Measurements from ENCODE around the gene FBXL16.
"Not testable (repeated sequence)": the region's sequence is repeated elsewhere in the genome, so short reads cannot be mapped to it uniquely, and the experiment has no call there.

Gene FBXL16

GRCh38 chr16:693766-694165, 11.8 kb downstream of the FBXL16 start:
- no peak for DNase-seq (ENCODE audit: low read depth in 3 of 3, low spot score in 1 of 3)

DNA sequence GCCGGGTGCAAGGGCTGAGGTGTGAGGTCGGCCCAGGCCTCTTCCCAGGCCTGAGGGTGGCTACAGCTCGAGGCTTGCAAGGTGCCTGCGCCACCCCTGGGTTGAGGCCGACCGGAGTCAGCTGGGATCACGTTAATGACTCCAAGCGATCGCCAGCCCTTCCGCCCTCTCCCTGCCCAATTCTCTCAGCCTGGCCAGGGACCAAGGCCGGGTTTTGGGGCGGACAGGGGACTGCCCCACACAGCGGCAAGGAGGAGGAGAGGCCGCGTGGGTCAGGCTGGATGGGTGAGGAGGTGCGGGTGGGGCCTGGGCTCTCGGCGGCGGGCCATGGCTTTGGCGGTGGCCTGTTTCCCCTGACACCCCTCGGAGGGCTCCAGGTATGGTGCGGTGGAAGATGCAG, 12.2 kb downstream of the FBXL16 start:
- DNase-seq (ENCODE audit: low read depth in 3 of 3, low spot score in 1 of 3) = no peak

GRCh38 chr16:692356-693108, 13.1 kb downstream of the FBXL16 start:
- DNase-seq (ENCODE audit: low read depth in 3 of 3, low spot score in 1 of 3) = no peak

GRCh38 chr16:691242-691641, 14.4 kb downstream of the FBXL16 start:
- not testable (repeated sequence) for DNase-seq (ENCODE audit: low read depth in 3 of 3, low spot score in 1 of 3)

DNA sequence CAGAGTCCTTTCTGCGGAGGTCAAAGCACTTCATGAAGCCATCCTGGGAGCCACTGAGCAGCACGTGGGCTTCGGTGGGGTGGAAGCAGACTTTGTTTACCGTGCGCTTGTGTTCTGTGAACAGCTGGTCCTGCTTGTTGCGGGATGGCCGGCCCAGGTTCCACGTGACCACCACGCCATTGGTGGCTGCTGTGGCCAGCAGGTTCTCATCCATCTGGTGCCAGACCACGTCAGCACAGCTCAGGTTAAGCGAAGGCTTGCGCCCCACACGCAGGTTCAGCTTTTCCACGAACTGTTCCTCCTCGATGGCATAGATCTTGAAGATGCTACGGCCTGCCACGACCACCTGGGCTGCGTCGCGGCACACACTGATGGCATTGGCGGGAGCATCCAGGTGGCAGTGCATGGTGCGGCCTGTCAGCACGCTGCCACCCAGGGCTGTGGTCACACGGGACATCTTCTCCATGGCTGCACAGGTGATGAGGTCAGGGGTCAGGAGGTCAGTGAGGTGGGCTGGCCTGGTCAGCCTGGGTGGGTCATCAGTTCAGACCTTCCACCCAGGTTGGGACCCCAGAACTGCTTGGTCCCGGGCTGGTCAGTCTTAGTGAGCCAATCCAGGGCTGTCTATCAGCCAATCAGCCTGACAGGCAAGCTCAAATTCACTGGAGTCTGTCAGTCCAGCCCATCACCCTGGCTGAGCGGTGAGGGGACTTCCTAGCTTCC, 16.3 kb downstream of the FBXL16 start:
- no peak for DNase-seq (ENCODE audit: low read depth in 3 of 3, low spot score in 1 of 3)

GRCh38 chr16:687499-687898, 18.1 kb downstream of the FBXL16 start:
- no peak for DNase-seq (ENCODE audit: low read depth in 3 of 3, low spot score in 1 of 3)

DNA sequence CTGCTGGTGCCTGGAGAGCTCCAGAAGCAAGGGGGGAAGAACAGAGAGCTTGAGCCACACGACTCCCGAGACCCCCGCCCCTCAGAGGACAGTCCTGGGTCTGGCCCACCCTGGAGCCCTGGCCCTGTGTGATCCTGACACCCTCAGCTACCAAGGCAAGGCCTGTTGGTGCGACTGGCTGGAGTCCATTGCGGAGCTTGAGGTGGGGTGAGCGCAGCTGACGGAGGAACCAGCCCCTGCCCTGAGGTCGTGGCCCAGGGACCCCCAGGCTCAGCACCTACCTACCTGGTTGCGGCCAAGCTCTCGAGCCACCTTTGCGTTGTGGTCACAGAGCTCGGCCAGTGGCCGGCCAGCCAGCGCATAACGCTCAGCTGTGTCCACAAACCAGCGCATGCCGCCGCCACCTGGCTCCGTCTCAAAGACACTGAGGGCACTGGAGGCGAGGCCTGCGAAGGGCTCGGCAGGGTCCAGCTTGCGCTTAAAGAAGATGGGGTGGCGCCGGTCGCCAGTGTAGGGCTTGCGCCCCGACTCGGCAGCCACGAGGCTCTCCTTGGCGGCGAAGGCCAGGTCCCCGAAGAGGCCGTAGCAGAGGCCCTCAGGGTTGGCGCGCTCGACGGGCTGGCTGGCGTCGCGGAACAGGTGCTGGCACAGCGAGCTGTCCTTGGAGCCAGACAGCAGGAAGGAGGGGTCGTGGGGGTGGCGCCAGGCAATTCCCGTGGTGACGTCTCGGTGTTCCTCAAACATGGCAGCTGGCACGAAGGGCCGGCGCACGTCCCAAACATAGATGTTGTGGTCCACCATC, 18.9 kb downstream of the FBXL16 start:
- DNase-seq (ENCODE audit: low read depth in 3 of 3, low spot score in 1 of 3) = no peak

- no peak for DNase-seq (ENCODE audit: low read depth in 3 of 3, low spot score in 1 of 3)
Observed at GRCh38 chr16:685967-686366, 19.6 kb downstream of the FBXL16 start.

DNA sequence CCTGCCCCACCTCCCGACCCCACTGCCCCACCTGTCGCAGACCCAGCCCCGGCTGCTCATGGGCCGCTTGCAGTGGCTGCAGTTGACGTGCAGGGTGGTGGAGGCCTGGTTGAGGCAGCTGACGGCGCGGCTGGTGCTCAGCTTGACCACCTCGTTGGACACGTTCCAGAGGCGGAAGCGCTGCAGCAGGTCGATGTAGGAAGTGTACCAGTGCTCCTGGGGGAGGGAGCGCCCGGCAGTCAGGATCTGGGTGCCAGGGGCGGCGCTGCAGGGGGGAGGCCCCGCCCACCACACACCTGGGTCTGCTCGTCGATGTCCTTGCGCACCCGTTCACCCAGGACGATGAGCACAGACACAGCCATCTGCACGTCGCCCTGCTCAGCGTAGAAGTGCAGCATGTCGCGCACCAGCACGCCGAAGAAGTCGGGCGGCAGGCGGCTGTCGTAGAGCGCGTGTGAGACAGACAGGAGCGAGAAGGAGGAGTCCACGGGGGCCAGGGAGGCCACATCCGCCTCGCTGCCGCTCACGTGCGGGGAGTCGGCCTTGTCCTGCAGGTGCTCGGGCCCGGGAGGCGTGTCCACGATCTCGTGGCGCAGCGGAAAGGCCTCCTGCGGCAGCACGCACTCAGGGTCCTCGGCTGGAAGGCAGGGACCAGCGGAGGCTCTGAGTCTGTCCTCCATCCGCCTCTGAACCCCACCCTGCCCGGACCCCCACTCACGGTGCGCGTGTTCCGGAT, 20.5 kb downstream of the FBXL16 start:
- DNase-seq (ENCODE audit: low read depth in 3 of 3, low spot score in 1 of 3) = no peak

DNA sequence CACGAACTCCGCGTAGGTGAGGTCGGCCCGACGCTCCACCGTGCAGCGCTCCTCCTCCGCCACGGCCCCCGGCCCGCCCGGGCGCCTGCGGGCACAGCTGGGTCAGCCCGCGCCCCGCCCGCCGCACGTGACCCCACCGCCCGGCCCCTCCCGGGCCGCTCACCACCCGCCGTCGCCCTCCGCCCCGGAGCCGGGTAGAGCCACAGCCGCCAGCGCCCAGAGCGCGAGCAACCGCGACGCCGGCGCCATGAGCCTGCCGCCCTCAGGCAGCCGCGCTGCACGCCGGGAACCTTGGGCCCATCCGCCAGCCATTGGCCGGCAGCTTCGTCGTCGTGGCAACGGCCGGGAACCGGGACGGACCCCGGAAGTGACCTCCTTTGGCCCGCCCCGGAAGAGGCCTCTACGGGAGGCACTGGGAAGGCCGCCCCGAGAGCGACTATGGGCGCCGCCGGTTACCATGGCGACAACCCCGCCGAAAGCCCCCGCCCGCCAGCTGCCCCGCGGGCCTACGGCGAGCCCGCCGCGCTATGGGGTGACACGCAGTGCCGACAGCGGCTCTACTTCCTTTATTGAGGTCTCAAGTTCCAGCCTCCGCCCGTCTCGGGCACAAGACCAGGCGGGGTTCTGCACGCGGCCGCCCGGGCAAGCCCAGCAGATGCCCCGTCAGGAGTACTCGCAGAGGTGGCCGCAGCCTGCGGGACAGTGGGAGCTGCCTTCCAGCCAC, 21.4 kb downstream of the FBXL16 start, which contains the start of gene JMJD8:
TSS of gene JMJD8 (minus strand) at position 264 of the 724 bp plus-strand sequence. CDS start at position 249, 15 bp downstream.
- DNase-seq (ENCODE audit: low read depth in 3 of 3, low spot score in 1 of 3) = peak; percentile 89 to 97 (median 90)

DNA sequence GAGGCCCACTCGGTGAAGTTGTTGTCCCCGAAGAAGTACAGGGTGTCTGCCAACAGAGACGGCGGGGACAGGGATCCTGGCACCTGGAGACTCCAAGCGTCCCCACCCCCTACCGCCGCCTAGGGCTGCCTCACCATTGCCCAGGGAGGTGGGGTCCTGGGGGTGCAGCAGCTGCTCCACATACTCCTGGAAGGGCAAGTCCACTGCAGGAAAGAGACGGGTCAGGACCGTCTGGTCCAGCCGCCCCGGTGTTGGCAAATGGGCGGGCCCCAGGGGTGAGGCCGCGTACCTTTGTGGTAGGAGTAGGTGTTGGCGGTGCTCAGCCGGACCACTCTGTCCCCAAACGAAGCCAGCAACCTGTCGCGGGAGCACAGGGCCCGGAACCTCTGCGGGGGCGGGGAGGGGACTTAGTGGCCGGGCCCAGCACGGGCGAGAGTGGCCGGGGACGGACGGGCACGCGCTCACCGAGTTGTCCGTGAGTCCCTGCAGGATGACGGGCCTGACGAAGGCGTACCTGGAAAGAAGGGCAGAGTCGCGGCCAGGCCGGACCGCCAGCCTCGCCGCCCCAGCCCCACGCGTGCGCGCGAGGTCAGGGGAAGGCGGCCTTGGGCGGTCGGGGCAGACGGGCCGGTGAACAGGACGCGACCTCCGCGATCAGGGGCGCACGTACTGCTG, 22.1 kb downstream of the FBXL16 start:
- no peak for DNase-seq (ENCODE audit: low read depth in 3 of 3, low spot score in 1 of 3)

- no peak for DNase-seq (ENCODE audit: low read depth in 3 of 3, low spot score in 1 of 3)
Observed at GRCh38 chr16:682493-683395, 22.9 kb downstream of the FBXL16 start.

DNA sequence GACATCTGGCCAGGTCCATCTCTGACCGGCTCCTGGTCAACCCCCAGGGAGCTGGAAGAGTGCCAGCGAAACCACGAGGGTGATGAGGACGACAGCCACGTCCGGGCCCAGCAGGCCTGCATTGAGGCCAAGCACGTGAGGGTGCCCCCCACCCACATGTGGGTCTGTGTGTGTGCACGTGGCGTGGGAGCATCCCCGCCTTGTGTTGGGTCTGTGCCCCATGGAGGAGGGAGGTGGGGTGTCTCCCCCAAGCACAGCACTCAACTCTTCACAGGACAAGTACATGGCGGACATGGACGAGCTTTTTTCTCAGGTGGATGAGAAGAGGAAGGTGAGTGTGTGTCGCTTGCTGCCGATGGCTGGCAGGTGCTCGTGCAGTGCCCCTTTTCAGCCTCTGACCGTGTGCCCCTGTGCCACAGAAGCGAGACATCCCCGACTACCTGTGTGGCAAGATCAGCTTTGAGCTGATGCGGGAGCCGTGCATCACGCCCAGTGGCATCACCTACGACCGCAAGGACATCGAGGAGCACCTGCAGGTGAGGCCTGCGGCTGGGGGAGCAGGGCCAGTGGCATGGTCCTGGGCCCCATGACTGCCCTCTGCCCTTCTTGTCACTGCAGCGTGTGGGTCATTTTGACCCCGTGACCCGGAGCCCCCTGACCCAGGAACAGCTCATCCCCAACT, 23.7 kb downstream of the FBXL16 start:
- no peak for DNase-seq (ENCODE audit: low read depth in 3 of 3, low spot score in 1 of 3)

DNA sequence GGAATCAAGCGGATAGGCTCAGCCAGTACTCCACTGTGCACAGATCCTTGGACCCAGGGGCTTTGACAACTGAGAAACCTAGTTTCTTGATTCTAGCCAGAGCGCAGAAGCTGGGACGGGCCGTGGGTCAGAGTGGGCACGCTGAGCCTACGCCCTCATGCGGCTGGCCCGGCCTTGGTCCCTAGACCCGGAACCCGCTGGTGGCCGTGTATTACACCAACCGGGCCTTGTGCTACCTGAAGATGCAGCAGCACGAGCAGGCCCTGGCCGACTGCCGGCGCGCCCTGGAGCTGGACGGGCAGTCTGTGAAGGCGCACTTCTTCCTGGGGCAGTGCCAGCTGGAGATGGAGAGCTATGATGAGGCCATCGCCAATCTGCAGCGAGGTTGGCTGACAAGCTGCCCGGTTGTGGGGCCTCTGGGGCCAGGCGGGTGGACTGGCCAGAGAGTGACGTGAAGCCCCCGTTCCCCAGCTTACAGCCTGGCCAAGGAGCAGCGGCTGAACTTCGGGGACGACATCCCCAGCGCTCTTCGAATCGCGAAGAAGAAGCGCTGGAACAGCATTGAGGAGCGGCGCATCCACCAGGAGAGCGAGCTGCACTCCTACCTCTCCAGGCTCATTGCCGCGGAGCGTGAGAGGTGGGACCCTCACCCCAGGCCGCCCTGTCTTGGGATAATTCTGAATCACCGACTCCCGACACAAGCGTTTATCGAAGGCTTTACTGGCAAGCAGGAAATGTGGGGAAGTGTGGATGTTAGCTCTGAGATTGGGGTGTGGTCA, 24.4 kb downstream of the FBXL16 start:
- DNase-seq (ENCODE audit: low read depth in 3 of 3, low spot score in 1 of 3) = no peak

- no peak for DNase-seq (ENCODE audit: low read depth in 3 of 3, low spot score in 1 of 3)
Observed at GRCh38 chr16:680625-680945, 25.0 kb downstream of the FBXL16 start.

DNA sequence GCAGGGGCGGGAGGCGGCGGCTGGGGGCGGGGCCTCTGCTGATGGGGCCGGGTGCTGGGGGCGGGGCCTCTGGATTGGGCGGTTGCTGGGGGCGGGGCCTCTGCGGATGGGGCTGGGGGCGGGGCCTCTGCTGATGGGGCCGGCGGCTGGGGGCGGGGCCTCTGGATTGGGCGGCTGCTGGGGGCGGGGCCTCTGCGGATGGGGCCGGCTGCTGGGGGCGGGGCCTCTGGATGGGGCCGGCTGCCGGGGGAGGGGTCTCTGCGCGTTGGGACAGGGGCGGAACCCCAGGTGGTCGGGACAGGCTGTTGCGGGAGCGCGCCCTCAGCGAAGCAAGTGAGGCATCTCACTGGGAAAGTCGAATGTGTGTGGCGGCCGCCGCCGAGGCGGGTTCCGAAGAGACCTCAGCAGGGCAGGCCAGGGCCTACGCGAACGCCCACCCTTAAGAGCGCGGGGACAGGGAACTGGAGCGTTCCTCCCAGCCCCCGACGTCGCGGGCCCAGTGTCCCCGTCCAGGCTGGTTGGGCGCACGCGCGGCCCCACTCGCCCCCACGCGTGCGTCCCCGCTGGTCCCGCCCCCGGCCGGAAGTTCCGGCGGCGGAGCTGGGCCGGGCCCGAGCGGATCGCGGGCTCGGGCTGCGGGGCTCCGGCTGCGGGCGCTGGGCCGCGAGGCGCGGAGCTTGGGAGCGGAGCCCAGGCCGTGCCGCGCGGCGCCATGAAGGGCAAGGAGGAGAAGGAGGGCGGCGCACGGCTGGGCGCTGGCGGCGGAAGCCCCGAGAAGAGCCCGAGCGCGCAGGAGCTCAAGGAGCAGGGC, 25.6 kb downstream of the FBXL16 start, which contains the start of gene STUB1:
TSS of gene STUB1 (plus strand) at position 597 of the 811 bp plus-strand sequence. CDS start at position 713, 116 bp downstream.
- peak; percentile 70 to 86 (median 78) for DNase-seq (ENCODE audit: low read depth in 3 of 3, low spot score in 1 of 3)

All from stimulated activated CD4-positive, alpha-beta T cell treated with anti-CD3 and anti-CD28 coated beads, TNF-alpha, amount 100 ng/mL, for 1 hour (primary cell).